ENCODE results near the gene TRIO.

Gene TRIO

GRCh38 chr5:14146725-14147124 is 3.6 kb downstream of the TRIO start:
- TF ChIP-seq EZH2 (IDR thresholded peaks at IDR 0.05) (no peak), FOXP2 (optimal IDR thresholded peaks at IDR 0.05; ENCODE audit: control extremely low read depth, extremely low read length, insufficient read depth) (no peak), POLR2AphosphoS5 (IDR thresholded peaks at IDR 0.05; ENCODE audit: borderline replicate concordance, low read depth, low read length) (no peak)
- Histone ChIP-seq H3K9ac (ENCODE audit: insufficient read length) (no peak overlapping the region), H3K36me3 (ENCODE audit: insufficient read depth, low read length) (no peaks in the 10 kb centered on the region), H3K4me3 (no peak overlapping the region), H3K9me3 (ENCODE audit: low read depth, low read length) (no peaks in the 10 kb centered on the region), H3K27ac (no peak overlapping the region)
- no peak for DNase-seq (ENCODE audit: low read depth, low spot score)

GRCh38 chr5:14147210-14147609 is 4.1 kb downstream of the TRIO start:
- Histone ChIP-seq H3K9me3 (ENCODE audit: low read depth, low read length) (no peaks in the 10 kb centered on the region), H3K36me3 (ENCODE audit: insufficient read depth, low read length) (no peaks in the 10 kb centered on the region), H3K9ac (ENCODE audit: insufficient read length) (no peak overlapping the region), H3K4me3 (no peak overlapping the region), H3K27ac (no peak overlapping the region)
- TF ChIP-seq EZH2 (IDR thresholded peaks at IDR 0.05), result no peak
- TF ChIP-seq FOXP2 (optimal IDR thresholded peaks at IDR 0.05; ENCODE audit: control extremely low read depth, extremely low read length, insufficient read depth), result no peak
- TF ChIP-seq POLR2AphosphoS5 (IDR thresholded peaks at IDR 0.05; ENCODE audit: borderline replicate concordance, low read depth, low read length), result no peak
- no peak for DNase-seq (ENCODE audit: low read depth, low spot score)

GRCh38 chr5:14148483-14148882 is 5.3 kb downstream of the TRIO start:
- no peak for TF ChIP-seq FOXP2 (optimal IDR thresholded peaks at IDR 0.05; ENCODE audit: control extremely low read depth, extremely low read length, insufficient read depth)
- no peak for TF ChIP-seq EZH2 (IDR thresholded peaks at IDR 0.05)
- no peak for TF ChIP-seq POLR2AphosphoS5 (IDR thresholded peaks at IDR 0.05; ENCODE audit: borderline replicate concordance, low read depth, low read length)
- H3K27ac ChIP-seq, result no peak overlapping the region

GRCh38 chr5:14148890-14149671 is 5.9 kb downstream of the TRIO start:
- no peaks in the 10 kb centered on the region for H3K9me3 ChIP-seq (ENCODE audit: low read depth, low read length)
- no peak overlapping the region for H3K9ac ChIP-seq (ENCODE audit: insufficient read length)
- no peak overlapping the region for H3K27ac ChIP-seq
- H3K4me3 ChIP-seq, result no peak overlapping the region
- no peaks in the 10 kb centered on the region for H3K36me3 ChIP-seq (ENCODE audit: insufficient read depth, low read length)
- TF ChIP-seq EZH2 (IDR thresholded peaks at IDR 0.05) (no peak), POLR2AphosphoS5 (IDR thresholded peaks at IDR 0.05; ENCODE audit: borderline replicate concordance, low read depth, low read length) (no peak), FOXP2 (optimal IDR thresholded peaks at IDR 0.05; ENCODE audit: control extremely low read depth, extremely low read length, insufficient read depth) (no peak)
- DNase-seq (ENCODE audit: low read depth, low spot score), result no peak

More at GRCh38 chr5:14148483-14148882, 5.3 kb downstream of the TRIO start:
- no peaks in the 10 kb centered on the region for H3K36me3 ChIP-seq (ENCODE audit: insufficient read depth, low read length)
- H3K9me3 ChIP-seq (ENCODE audit: low read depth, low read length), result no peaks in the 10 kb centered on the region
- H3K4me3 ChIP-seq, result no peak overlapping the region
- no peak overlapping the region for H3K9ac ChIP-seq (ENCODE audit: insufficient read length)
- no peak for DNase-seq (ENCODE audit: low read depth, low spot score)

- Histone ChIP-seq H3K27ac (no peak overlapping the region), H3K36me3 (ENCODE audit: insufficient read depth, low read length) (no peaks in the 10 kb centered on the region), H3K9me3 (ENCODE audit: low read depth, low read length) (no peaks in the 10 kb centered on the region), H3K4me3 (no peak overlapping the region), H3K9ac (ENCODE audit: insufficient read length) (no peak overlapping the region)
- DNase-seq (ENCODE audit: low read depth, low spot score), result no peak
- TF ChIP-seq FOXP2 (optimal IDR thresholded peaks at IDR 0.05; ENCODE audit: control extremely low read depth, extremely low read length, insufficient read depth) (no peak), POLR2AphosphoS5 (IDR thresholded peaks at IDR 0.05; ENCODE audit: borderline replicate concordance, low read depth, low read length) (no peak), EZH2 (IDR thresholded peaks at IDR 0.05) (no peak)
These were observed 6.6 kb downstream of the TRIO start for GRCh38 chr5:14149672-14150274.

GRCh38 chr5:14151416-14151815 is 8.3 kb downstream of the TRIO start:
- Histone ChIP-seq H3K36me3 (ENCODE audit: insufficient read depth, low read length) (no peaks in the 10 kb centered on the region), H3K4me3 (no peak overlapping the region), H3K9me3 (ENCODE audit: low read depth, low read length) (no peaks in the 10 kb centered on the region), H3K9ac (ENCODE audit: insufficient read length) (no peak overlapping the region), H3K27ac (no peak overlapping the region)
- TF ChIP-seq FOXP2 (optimal IDR thresholded peaks at IDR 0.05; ENCODE audit: control extremely low read depth, extremely low read length, insufficient read depth) (no peak), POLR2AphosphoS5 (IDR thresholded peaks at IDR 0.05; ENCODE audit: borderline replicate concordance, low read depth, low read length) (no peak), EZH2 (IDR thresholded peaks at IDR 0.05) (no peak)
- DNase-seq (ENCODE audit: low read depth, low spot score), result no peak

GRCh38 chr5:14153071-14153864 is 10.1 kb downstream of the TRIO start:
- no peak for TF ChIP-seq FOXP2 (optimal IDR thresholded peaks at IDR 0.05; ENCODE audit: control extremely low read depth, extremely low read length, insufficient read depth)
- no peak for TF ChIP-seq POLR2AphosphoS5 (IDR thresholded peaks at IDR 0.05; ENCODE audit: borderline replicate concordance, low read depth, low read length)
- no peak for TF ChIP-seq EZH2 (IDR thresholded peaks at IDR 0.05)
- no peak for DNase-seq (ENCODE audit: low read depth, low spot score)
- Histone ChIP-seq H3K9ac (ENCODE audit: insufficient read length) (no peak overlapping the region), H3K27ac (no peak overlapping the region), H3K4me3 (no peak overlapping the region), H3K9me3 (ENCODE audit: low read depth, low read length) (no peaks in the 10 kb centered on the region), H3K36me3 (ENCODE audit: insufficient read depth, low read length) (no peaks in the 10 kb centered on the region)
